HG02938 (cell line): ENCODE measurements around the gene ZNF45.
"Not testable (repeated sequence)": the region's sequence is repeated elsewhere in the genome, so short reads cannot be mapped to it uniquely, and the experiment has no call there.

Source experiments
- ATAC-seq: cut with Tn5 transposase; IDR thresholded peaks from one replicate; pipeline ENCODE4 v1.9.1; 2021; ENCODE audit warnings: mild to moderate bottlenecking, moderate library complexity; ENCODE audit not compliant: unreplicated experiment

ZNF45 gene

DNA sequence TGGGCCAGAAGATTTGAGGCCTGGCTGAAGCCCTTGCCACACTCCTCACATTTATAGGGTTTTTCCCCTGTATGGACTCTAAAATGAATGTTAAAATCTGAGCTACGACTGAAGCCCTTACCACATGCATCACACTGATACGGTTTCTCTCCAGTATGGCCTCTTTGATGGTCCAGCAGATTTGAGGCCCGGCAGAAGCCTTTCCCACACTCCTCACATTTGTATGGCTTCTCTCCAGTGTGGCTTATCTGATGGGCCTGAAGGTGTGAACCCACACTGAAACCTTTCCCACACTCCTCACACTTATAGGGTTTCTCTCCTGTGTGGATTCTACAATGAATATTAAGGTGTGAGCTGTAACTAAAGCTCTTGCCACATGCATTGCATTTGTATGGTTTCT lies 21.0 kb downstream of the ZNF45 start:
- ATAC-seq, result no peak

DNA sequence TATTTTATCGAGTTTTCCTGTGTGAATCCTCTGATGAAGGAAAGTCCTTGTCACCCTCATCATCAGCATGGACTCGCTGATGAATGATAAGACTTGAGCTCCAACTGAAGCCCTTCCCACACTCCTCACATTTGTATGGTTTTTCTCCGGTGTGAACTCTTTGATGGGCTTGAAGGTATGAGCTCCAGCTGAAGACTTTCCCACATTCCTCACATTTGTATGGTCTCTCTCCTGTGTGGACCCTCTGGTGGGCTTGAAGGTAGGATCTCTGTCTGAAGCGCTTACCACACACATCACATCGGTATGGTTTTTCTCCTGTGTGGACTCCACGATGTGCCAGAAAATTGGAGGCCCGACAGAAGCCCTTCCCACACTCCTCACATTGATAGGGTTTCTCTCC lies 21.7 kb downstream of the ZNF45 start:
- no peak for ATAC-seq

- no peak for ATAC-seq
Observed at GRCh38 chr19:43910884-43911283, 24.2 kb downstream of the ZNF45 start.

DNA sequence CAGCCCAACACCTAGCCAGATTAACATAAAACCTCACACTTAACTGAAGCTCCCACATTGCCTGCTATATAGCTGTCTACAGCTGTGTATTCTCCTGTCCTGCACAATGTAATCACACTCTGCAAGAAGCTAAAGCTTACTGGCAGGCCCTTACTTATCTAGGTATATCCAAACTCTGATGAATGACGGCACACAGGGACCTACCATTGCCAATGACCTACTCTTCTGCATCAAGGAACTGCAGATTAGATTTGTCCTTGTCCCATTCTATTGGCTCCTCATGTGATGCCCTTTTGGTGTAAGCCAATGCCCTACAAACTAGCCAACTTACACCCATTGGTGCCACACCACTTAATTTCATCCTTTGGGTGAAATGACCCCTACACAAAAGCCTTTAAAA lies 26.4 kb downstream of the ZNF45 start:
- no peak for ATAC-seq

GRCh38 chr19:43906774-43907173 lies 28.3 kb downstream of the ZNF45 start:
- no peak for ATAC-seq

DNA sequence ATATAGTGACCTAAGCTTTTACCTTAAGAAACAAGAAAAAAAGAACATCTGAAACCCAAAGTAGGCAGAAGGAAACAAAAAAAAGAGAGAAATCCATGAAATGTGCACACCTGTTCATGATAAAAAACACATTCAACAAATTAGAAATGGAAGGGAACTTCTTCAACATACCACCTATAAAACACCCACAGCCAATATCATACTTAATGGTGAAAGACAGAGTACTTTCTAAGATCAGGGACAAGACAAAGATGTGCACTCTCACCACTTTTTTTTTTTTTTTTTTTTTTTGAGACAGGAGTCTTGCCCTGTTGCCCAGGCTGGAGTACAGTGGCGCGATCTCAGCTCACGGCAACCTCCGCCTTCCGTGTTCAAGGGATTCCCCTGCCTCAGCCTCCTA lies 29.2 kb downstream of the ZNF45 start:
- ATAC-seq, result no peak

DNA sequence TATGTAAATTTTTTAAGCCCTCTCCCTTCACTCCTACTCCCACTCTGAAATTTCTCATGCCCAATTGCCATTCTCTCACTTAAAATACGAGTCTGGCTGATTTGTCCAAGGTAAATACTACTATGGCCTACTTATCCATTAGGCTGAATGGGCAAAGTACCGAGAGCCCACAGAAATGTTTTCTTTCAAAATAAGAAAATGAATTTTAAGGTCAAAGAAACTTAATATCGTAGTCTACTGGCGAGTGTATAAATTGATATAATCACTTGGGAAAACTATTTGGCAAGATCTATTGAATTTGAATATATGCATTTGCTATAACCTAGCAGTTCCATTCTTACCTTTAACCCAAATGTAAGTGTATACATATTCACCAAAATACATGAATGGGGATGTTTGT lies 32.7 kb downstream of the ZNF45 start:
- no peak for ATAC-seq

GRCh38 chr19:43901395-43902390 lies 33.4 kb downstream of the ZNF45 start:
- peak; percentile 72 for ATAC-seq

DNA sequence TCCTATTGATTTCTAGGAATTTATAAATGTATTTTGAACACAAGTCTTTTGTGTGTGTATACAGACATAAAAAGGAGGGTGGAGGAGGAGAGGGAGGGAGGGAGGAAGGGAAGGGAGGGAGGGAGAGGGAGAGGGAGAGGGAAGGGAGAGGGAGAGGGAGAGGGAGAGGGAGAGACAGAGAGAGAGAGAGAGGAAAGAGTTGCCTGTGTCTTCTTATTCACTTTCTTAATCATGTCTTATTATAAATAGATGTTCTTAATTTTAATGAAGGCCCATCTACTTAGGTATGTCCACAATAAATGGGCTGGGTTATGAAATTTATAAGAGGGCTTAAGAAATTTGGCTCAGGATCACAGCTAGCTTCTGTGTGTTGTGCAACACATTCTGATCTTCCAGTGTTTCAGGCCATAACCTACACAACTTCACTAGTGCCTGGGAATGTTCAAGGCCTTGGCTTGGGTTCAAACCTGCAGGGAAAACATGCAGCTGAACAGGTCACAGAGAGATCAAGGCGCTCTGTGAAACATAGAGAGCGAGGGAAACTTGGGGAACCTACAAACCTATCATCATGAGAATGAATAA lies 39.3 kb downstream of the ZNF45 start:
- ATAC-seq, result no peak

GRCh38 chr19:43883864-43884263 lies 51.2 kb downstream of the ZNF45 start, which contains the start of gene ZNF404:
Gene ZNF404 (minus strand): TSS chr19:43883964.
- ATAC-seq, result no peak

- no peak for ATAC-seq
Observed at GRCh38 chr19:43880483-43880882, 54.6 kb downstream of the ZNF45 start.

GRCh38 chr19:43872547-43873336 lies 62.3 kb downstream of the ZNF45 start:
- ATAC-seq, result no peak

GRCh38 chr19:43866923-43867322 lies 68.2 kb downstream of the ZNF45 start:
- not testable (repeated sequence) for ATAC-seq
